Renal pelvis (tissue), 4 donors: ENCODE measurements around the gene CYP26B1. TPM values are rescaled to one million over a fixed set of nuclear protein-coding genes. Genes with fewer than 3 reads are reported as not detected.
"Not testable (repeated sequence)": the region's sequence is repeated elsewhere in the genome, so short reads cannot be mapped to it uniquely, and the experiment has no call there.

Experiments used
- DNase-seq: peaks from one replicate; pipeline ENCODE4 v3.0.0-alpha.2; 2013
- polyA plus RNA-seq, 3 donors: library from polyadenylated mRNA; unstranded; fragments of 120-200 nt; gene quantifications; one replicate each; pipeline ENCODE4 v1.2.1, GENCODE V29; 2013; ENCODE audit not compliant: insufficient read length in 3 of 3

CYP26B1 gene
- polyA plus RNA-seq, 3 donors: 11.2 to 16.9 (median 16.5) TPM

- DNase-seq: no peak
Observed at GRCh38 chr2:72112981-72113846, 34.4 kb downstream of the CYP26B1 start.

- DNase-seq: no peak
Observed at GRCh38 chr2:72112401-72112800, 35.3 kb downstream of the CYP26B1 start.

GRCh38 chr2:72111061-72111460, 36.6 kb downstream of the CYP26B1 start:
- DNase-seq: no peak

- no peak for DNase-seq
Observed at GRCh38 chr2:72109904-72110303, 37.8 kb downstream of the CYP26B1 start.

- no peak for DNase-seq
Observed at GRCh38 chr2:72109291-72109690, 38.4 kb downstream of the CYP26B1 start.

GRCh38 chr2:72108121-72108520, 39.5 kb downstream of the CYP26B1 start:
- DNase-seq: no peak

GRCh38 chr2:72106978-72107377, 40.7 kb downstream of the CYP26B1 start:
- no peak for DNase-seq

- no peak for DNase-seq
Observed at GRCh38 chr2:72104821-72105588, 42.7 kb downstream of the CYP26B1 start.

GRCh38 chr2:72103690-72104089, 44.0 kb downstream of the CYP26B1 start:
- no peak for DNase-seq

- DNase-seq: no peak
Observed at GRCh38 chr2:72103161-72103560, 44.5 kb downstream of the CYP26B1 start.

GRCh38 chr2:72098935-72099334, 48.7 kb downstream of the CYP26B1 start:
- no peak for DNase-seq

- DNase-seq: no peak
Observed at GRCh38 chr2:72097276-72097675, 50.4 kb downstream of the CYP26B1 start.

- DNase-seq: no peak
Observed at GRCh38 chr2:72096181-72096580, 51.5 kb downstream of the CYP26B1 start.

- DNase-seq: no peak
Observed at GRCh38 chr2:72095364-72095763, 52.3 kb downstream of the CYP26B1 start.

GRCh38 chr2:72094701-72095100, 53.0 kb downstream of the CYP26B1 start:
- no peak for DNase-seq

- no peak for DNase-seq
Observed at GRCh38 chr2:72092111-72092510, 55.6 kb downstream of the CYP26B1 start.

- no peak for DNase-seq
Observed at GRCh38 chr2:72090781-72091482, 56.7 kb downstream of the CYP26B1 start.

- no peak for DNase-seq
Observed at GRCh38 chr2:72090271-72090720, 57.4 kb downstream of the CYP26B1 start.

GRCh38 chr2:72089537-72089936, 58.1 kb downstream of the CYP26B1 start:
- DNase-seq: no peak

GRCh38 chr2:72089028-72089427, 58.6 kb downstream of the CYP26B1 start:
- no peak for DNase-seq

GRCh38 chr2:72086871-72087633, 60.6 kb downstream of the CYP26B1 start:
- DNase-seq: not testable (repeated sequence)

GRCh38 chr2:72085513-72085912, 62.1 kb downstream of the CYP26B1 start:
- DNase-seq: no peak
